Raji (cell line): ENCODE data around the gene ABCG4.

ENCODE experiments used
- POLR2A ChIP-seq: IDR thresholded peaks from 2 replicates; pipeline ENCODE4 v1.6.1; 2011; ENCODE audit warnings: low read depth, low read length, control low read depth; ENCODE audit not compliant: insufficient read depth

Gene ABCG4

DNA sequence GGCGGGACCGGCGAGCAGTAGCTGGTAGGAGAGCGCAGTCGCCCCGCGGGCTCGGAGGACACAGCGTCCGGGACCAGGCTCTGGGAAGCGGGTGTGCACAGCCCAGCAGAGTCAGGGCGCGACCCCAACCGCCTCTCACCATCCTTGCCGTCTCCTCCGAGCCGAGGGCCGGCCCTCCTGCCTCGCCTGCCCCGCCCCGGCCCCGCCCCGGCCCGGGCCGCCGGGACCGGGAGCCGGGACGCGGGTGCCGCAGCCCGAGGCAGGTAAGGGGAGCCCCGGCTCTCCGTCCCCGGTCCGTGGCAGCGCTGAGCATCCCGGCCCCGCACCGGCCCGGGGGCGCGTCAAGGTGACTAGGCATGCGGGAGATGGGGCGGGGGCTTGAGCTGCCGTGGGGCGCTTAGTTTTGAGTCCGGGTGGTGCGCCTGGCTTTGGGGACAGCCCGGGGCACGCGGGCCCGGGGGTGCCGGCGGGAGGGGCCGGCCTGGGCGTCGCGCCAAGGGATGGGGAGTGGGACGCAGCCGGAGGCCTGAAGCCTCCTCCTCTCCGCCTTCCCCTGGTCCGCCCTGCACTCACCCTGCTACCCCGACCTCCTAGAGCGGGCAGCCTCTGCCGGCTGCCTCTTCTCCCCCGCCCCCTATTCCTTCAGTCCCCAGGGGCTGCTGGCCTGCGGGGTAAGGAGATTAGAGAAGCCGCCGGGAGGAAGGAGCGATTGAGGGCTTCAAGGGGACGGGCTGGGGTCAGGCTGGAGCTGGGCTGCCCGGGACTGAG is at the start of gene ABCG4:
Gene ABCG4 (plus strand): TSS at position 35 of the 768 bp plus-strand sequence. CDS start 914 bp downstream, outside the sequence.
- TF ChIP-seq POLR2A = no peak

DNA sequence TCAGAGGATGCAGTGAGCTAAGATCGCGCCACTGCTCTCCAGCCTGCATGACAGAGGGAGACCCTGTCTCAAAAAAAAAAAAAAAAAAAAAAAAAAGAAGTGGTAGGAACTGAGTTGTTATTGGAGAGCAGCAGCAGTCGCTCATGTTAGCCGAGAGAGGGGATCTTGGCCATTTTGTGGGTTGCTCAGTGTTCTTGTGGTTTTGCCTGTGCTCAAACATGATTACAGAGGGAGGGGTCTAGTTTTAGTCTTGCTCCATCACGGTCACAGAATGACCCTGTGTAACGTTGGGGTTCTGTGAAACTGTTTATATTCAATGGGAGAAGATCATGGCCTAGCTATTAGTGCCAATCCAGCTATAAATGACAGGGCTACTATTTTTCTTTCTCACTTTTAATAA is 49.1 kb upstream of the ABCG4 start:
- no peak for TF ChIP-seq POLR2A

DNA sequence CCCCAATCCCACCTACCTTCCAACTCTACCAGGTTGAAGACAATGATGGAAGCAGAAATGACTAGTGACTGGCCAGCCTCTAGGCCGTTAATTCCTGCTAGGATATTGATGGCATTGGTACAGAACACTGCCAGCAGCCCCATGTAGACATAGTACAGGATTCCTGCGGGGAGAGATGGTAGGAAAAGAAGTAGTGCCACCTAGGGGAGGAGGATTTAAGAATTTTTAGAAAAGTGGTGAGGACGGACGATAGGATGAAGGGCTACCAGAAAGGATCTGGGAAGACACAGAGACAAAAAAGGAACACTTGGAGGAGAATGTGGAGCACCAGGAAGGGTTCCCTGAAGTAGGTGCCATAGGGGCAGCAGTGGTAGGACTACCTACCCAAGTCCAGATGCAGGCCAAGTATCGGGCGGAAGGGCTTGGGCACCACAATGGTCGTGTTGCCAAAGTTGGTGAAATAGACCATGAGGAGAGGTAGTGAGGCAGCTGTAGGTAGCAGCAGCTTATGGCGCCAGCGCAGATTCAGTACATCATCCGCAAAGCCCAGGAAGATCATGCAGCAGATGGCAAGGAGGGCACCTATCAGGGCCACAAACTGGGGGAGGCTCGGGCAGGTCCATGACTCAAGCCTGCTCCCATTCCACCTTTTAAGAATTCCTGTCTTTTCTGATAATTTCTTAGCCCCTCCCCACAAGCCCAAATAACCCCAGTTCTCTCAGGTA is 48.4 kb upstream of the ABCG4 start:
- TF ChIP-seq POLR2A = no peak

DNA sequence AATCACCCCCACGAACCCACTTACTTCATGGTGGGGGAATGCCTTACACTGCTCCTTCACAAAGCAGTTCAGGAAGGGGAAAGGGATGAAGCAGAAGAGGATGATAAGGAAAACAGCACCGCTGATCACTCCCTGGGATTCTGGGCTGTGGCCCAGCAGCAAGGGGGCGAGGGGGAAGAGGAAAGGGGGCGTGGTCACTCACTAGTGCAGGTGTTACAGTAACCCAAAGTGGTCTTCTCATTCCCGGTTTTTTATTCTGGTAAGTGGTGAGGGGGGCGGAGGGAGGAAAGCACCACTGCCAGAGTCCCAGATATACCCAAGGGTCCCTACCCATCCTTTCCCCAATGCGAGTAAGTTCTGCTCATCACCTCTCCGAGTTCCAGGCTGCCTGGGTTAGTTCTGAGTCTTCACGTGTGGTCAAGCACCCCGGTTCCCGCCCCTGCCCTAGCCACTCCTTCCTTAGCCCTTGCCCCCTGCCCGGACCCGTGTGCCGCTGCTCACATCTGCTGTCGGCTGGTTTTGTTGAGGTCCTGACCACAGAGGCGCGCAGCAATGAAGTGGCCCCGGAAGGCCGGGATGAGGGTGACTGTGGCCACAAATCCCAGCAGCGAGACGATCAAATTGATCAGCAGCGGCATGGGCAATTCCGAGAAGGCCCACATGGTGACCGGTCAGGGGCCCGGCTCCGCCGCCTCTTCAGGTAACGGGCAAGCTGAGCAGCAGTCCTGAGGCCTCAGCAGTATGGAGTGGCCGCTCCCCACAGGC is 47.7 kb upstream of the ABCG4 start:
- no peak; the same call in none of the 2 replicates for TF ChIP-seq POLR2A

DNA sequence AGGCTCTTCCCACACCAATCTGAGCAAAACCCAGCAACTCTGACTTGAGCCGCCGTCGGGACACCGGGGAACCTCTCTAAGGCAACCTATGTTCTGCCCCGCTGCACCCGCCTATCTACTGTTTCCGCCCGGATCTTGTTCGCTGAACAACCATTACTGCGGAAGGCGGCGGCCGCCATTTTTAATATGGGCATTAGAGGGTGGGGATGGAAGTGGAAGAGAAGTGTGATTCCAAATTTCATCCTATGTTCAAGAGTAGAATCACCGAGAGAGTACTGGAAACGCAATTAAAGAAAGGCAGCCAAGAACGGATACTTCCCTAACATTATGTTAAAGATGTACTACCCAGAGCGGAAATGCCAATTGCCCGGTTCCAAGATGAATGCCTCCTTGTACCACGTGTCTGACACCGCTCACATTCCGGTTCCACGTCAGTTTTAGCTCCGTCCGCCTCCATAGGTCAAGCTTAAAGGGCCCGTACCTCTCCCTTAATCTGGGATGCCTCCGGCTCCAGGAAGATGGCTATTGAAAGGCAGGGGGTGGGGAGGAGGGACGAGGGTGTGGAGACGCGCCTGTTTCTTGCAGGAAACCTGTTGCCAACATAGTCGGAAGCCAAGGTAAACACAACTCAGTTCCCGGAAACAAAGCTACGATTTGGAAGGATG is 47.0 kb upstream of the ABCG4 start, which contains the start of gene DPAGT1:
Gene DPAGT1 (minus strand): TSS at position 95 of the 665 bp plus-strand sequence. CDS start 198 bp downstream, outside the sequence.
- TF ChIP-seq POLR2A = peak; percentile 61

DNA sequence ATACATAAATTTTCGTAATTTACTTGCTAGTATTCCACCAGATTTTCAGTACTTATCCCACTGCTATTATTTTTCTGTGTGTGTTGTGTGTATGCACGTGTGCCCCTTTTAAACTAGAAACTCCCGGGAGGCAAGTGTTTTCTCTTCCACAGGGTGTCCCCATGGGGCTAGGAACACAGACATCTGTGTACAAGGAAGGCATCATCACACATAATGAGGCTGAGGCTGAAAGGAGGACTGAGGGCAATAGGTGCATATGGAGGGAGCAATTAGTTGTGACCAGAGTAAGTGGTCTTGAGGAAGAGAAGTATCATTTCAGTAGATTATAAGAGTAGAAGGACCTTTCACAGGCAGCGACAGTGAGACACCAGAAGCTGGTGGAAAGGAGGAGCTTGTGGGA is 45.1 kb upstream of the ABCG4 start:
- no peak for TF ChIP-seq POLR2A

DNA sequence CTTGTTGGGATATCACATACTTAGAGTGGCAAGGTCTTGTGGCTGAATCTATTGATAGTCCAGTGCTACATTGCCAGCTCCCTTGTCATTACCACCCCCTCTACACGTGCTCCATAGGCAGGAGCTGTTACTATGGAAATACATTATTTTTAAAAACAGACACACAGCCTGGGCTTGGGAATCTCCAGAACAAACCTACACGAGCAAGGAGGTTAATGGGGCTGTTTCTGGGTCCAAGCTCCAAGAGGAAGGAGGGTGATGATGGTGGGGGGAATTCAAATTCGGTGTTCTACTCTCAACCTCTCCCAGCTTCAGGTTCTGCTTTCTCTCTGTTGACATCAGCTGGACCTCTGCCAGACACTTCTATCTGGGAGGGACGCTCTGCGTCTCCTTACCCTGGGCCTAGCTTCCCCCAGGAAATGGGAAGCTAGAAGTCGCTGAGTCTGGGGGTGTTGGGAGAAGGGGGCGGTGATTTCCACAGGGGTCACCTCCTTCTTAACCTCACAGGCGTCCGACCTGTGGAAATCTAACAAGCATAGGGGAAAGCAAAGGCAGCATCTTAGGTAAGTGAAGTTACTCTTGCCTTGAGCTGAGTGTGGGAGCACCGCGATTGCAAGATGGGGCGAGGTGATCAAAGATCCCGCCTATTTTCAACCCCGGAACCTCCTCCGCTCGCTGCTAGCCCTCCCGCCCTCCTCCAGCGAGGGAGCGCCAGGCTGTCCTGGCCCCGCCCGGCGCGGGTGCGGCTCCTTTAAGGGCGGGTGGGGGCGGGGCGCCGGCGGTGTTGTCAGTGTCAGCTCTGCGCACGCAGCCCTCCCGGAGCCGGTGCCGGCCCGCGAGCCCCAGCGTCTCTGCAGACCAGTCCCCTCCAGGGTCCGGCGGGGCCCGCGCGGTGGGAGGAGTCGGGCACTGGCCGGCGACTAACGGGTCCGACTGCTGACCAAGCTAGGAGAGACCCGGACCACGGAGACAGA is 42.0 kb upstream of the ABCG4 start, which contains the start of gene C2CD2L:
Gene C2CD2L (plus strand): TSS at position 781 of the 974 bp plus-strand sequence. CDS start 398 bp downstream, outside the sequence.
- TF ChIP-seq POLR2A = peak; percentile 89

DNA sequence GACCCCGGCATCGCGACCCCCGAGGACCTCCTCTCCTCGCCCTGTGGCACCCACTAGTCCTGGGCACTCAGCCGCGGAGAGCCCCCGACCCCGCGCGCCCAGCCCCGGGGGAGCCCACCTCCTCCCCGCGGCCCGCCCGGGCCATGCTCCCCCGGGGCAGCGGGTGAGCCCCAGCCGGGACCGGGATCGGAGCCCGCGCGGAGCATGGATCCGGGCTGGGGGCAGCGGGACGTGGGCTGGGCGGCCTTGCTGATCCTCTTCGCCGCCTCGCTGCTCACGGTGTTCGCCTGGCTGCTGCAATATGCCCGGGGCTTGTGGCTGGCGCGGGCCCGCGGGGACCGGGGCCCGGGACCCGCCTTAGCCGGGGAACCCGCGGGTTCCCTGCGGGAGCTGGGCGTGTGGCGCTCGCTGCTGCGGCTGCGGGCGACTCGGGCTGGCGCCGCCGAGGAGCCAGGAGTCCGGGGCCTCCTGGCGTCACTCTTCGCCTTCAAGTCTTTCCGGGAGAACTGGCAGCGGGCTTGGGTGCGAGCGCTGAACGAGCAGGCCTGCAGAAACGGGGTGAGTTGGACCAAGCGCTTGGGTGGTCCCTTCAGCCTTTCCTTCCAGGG is 41.2 kb upstream of the ABCG4 start:
- no peak for TF ChIP-seq POLR2A

DNA sequence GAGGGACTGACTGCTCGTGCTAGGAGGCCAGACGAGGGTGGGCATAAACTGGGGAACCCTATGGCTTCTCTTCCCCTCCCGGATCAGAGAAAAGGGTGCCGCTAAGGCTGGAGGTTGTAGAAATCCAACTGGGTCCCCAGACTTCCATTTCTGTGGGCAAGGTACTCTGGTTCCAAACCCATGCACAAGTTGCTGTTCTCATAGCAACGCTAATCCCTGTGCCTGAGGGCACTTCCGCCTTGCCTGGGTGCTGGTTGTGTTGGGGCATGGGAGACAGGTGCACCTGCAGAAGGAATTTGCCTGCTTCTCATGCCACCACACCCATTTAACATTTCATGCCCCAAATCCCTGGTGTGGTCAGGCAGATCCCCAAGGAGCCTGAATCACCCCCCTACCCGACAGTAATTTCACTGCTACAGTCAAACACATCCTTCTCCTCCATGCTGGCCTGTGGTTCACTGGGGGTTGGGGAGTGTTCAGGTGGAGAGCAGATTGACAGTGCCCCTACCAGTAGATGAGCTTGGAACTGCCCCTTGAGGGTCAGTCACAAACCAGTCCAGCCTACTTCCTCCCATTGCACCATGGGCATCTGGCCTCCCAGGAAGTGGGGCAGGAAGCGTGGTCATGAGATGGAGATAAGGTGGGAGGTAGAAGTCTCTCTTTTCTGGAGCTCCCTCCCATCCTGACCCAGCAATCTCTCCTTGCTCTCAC is 40.6 kb upstream of the ABCG4 start:
- no peak; the same call in 1 of the 2 replicates for TF ChIP-seq POLR2A

DNA sequence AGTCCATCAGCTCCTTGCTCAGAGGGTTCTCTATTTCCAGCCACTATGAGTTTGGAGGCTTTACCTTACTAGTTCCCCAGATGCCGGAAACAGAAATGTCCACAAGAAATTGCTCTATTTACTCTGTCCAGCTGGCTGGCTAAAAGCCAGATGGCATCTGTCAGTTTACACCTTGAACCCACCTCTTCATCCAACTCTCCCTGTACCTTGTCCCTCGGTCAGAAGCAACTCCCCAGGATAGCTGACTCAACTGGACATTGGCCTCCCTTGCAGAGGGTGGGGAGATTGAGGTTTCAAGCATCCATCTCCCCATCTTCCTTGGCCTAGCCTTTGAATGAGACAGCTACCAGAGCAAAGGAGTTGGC is 40.0 kb upstream of the ABCG4 start:
- TF ChIP-seq POLR2A = no peak

DNA sequence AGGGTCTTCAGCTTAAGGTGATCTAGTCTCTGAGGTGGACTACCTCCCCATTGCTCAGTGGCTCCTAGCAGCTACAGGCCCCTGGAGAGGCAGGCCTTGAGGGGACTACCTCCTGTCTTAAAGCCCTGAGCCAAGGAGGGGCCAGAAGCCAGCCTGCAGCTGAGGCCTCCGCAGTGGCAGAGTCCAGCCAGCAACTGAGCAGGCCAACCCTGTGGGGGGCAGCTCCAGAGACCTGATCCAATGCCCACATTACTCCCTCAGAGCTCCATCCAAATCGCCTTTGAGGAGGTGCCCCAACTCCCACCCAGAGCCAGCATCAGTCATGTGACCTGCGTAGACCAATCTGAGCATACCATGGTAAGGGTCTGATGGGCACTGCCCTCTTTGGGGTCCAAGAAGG is 39.0 kb upstream of the ABCG4 start:
- no peak for TF ChIP-seq POLR2A

DNA sequence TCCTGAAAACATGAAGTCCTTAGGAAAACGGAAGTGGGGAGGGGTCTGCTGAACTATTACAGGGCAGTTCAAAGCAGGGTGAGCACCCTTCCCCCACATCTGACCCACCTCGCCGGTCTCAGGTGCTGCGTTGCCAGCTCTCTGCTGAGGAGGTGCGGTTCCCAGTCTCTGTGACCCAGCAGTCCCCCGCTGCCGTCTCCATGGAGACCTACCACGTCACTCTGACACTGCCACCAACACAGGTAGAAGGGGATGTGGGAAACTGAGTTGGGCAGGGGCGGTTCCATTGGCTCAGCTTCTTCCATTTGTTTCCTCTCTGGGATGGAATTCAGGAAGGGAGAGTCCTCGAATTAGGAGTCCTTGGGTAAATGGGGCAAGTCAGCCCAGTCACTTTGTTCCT is 38.4 kb upstream of the ABCG4 start:
- no peak for TF ChIP-seq POLR2A

DNA sequence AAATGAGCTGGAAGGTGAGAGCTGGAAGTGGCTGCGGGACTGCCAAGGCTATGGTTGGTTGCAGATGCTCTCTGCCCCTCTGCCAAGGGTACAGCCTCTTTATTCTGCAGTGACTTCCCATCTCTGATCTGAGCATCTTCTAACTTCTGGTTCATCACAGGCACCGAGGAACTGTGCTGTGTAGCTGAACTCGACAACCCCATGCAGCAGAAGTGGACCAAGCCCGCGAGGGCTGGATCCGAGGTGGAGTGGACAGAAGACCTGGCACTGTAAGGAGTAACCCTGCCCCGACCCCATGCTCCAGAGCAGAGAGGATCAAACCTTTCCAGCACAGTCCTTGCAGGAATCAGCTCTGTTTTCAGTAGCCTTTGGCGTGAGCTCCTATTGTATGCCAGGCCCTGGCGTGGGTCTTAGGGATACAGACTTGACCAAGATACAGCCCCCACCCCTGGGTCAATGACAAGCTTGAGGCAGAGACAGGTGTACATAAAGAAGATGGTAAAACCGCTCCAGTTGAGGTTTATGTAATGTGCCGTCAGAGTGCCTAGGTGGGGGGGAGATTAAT is 37.4 kb upstream of the ABCG4 start:
- TF ChIP-seq POLR2A = no peak
